Neural cell (in vitro differentiated cells): ENCODE results near the gene DAW1. TPM values are rescaled to one million over a fixed set of nuclear protein-coding genes. Genes with fewer than 3 reads are reported as not detected.

ENCODE experiments used
- H2AFZ ChIP-seq: fragments of 200-600, 300-800 bp; sonication (generic), shearing (Covaris generic); 2 replicates; pipeline ENCODE4 v1.6.0; 2014; ENCODE audit warnings: low read depth, mild to moderate bottlenecking, antibody characterized with exemption, low read length, moderate library complexity
- H3F3A ChIP-seq: fragments of 200-600 bp; shearing (Covaris generic); 2 replicates; pipeline ENCODE4 v1.6.1; 2016; ENCODE audit warnings: mild to moderate bottlenecking, moderate library complexity, mixed read lengths, antibody characterized with exemption, low read length; ENCODE audit not compliant: insufficient read depth, poor library complexity, severe bottlenecking
- H3K27ac ChIP-seq: fragments of 200-600, 300-800 bp; sonication (generic), shearing (Covaris generic); 2 replicates; pipeline ENCODE4 v1.5.1; 2014; ENCODE audit warnings: mild to moderate bottlenecking, low read length, moderate library complexity
- H3K27me3 ChIP-seq: fragments of 300-800, 200-600 bp; sonication (generic), shearing (Covaris generic); 2 replicates; pipeline ENCODE4 v1.6.0; 2014; ENCODE audit warnings: mild to moderate bottlenecking, low read depth, low read length, moderate library complexity; ENCODE audit not compliant: insufficient read depth
- H3K36me3 ChIP-seq: fragments of 300-800, 200-600 bp; sonication (generic), shearing (Covaris generic); 2 replicates; pipeline ENCODE4 v1.5.1; 2014; ENCODE audit warnings: mild to moderate bottlenecking, antibody characterized with exemption, low read length, moderate library complexity; ENCODE audit not compliant: insufficient read depth
- H3K4me2 ChIP-seq: fragments of 300-800, 200-600 bp; sonication (generic), shearing (Covaris generic); 2 replicates; pipeline ENCODE4 v1.6.0; 2014; ENCODE audit warnings: mild to moderate bottlenecking, low read length
- H3K4me3 ChIP-seq: fragments of 300-800, 200-600 bp; sonication (generic), shearing (Covaris generic); 2 replicates; pipeline ENCODE4 v1.5.1; 2014; ENCODE audit warnings: mild to moderate bottlenecking, low read length, moderate library complexity
- H3K79me2 ChIP-seq: fragments of 200-600 bp; shearing (Covaris generic); replicated peaks from 2 replicates; pipeline ENCODE4 v1.6.0; 2014; ENCODE audit warnings: mild to moderate bottlenecking, low read length, moderate library complexity; ENCODE audit not compliant: insufficient read depth
- H3K9ac ChIP-seq: fragments of 300-800, 200-600 bp; sonication (generic), shearing (Covaris generic); 2 replicates; pipeline ENCODE4 v1.6.1; 2016; ENCODE audit warnings: mild to moderate bottlenecking, low read length, mixed read lengths
- H3K9me2 ChIP-seq: fragments of 200-600 bp; shearing (Covaris generic); 2 replicates; pipeline ENCODE4 v1.6.1; 2016; ENCODE audit warnings: mild to moderate bottlenecking, low read length, mixed read lengths; ENCODE audit not compliant: insufficient read depth
- H3K9me3 ChIP-seq: fragments of 200-600, 300-800 bp; sonication (generic), shearing (Covaris generic); 2 replicates; pipeline ENCODE4 v1.6.1; 2016; ENCODE audit warnings: mild to moderate bottlenecking, mixed run types, low read length, moderate library complexity, mixed read lengths
- H4K20me1 ChIP-seq: fragments of 200-600 bp; shearing (Covaris generic); 2 replicates; pipeline ENCODE4 v1.6.1; 2016; ENCODE audit warnings: mild to moderate bottlenecking, mixed run types; ENCODE audit not compliant: insufficient read depth
- CTCF ChIP-seq: fragments of 450-650 bp; IDR thresholded peaks from 2 replicates; pipeline ENCODE4 v1.5.1; 2014; ENCODE audit warnings: antibody characterized with exemption, mild to moderate bottlenecking, moderate library complexity; ENCODE audit not compliant: poor library complexity, severe bottlenecking
- EP300 ChIP-seq: fragments of 450-650 bp; conservative IDR thresholded peaks from 2 replicates; pipeline ENCODE4 v1.6.1; 2014; ENCODE audit warnings: antibody characterized with exemption, mild to moderate bottlenecking, moderate library complexity; ENCODE audit not compliant: poor library complexity, severe bottlenecking
- EZH2 ChIP-seq: fragments of 200-600, 300-800 bp; shearing (Covaris generic), sonication (generic); IDR thresholded peaks from 2 replicates; pipeline ENCODE4 v1.6.1; 2014; ENCODE audit warnings: antibody characterized with exemption, low read length, borderline replicate concordance, mild to moderate bottlenecking; ENCODE audit not compliant: insufficient read depth, poor library complexity, severe bottlenecking
- MXI1 ChIP-seq: fragments of 450-650 bp; conservative IDR thresholded peaks from 2 replicates; pipeline ENCODE4 v1.6.1; 2014; ENCODE audit warnings: antibody characterized with exemption, mild to moderate bottlenecking; ENCODE audit not compliant: poor library complexity, severe bottlenecking
- POLR2AphosphoS5 ChIP-seq: IDR thresholded peaks from 2 replicates; pipeline ENCODE4 v1.6.1; 2012
- RAD21 ChIP-seq: fragments of 450-650 bp; conservative IDR thresholded peaks from 2 replicates; pipeline ENCODE4 v1.6.1; 2014; ENCODE audit warnings: antibody characterized with exemption, mild to moderate bottlenecking, moderate library complexity
- SMC3 ChIP-seq: fragments of 450-650 bp; conservative IDR thresholded peaks from 2 replicates; pipeline ENCODE4 v1.6.1; 2014; ENCODE audit warnings: antibody characterized with exemption, mild to moderate bottlenecking, moderate library complexity; ENCODE audit not compliant: poor library complexity
- TAF1 ChIP-seq: IDR thresholded peaks from 2 replicates; pipeline ENCODE4 v1.6.1; 2012; ENCODE audit warnings: low read depth
- polyA plus RNA-seq: library from polyadenylated mRNA; depleted of rRNA; stranded (reverse); fragments of >200 nt; gene quantifications from 2 replicates; pipeline ENCODE4 v1.2.3, GENCODE V29; 2014
- TF ChIP-seq, protein P1 (sequence below): IDR thresholded peaks from 2 replicates; pipeline ENCODE4 v1.6.1; 2012; ENCODE audit warnings: borderline replicate concordance

The DAW1 gene
- polyA plus RNA-seq, 1 donor from 2014 or later, result 1.5 TPM

GRCh38 chr2:227823922-227824321, 47.5 kb upstream of the DAW1 start:
- Histone ChIP-seq H3K79me2 (no peaks in the 10 kb centered on the region), H3K9ac (no peak overlapping the region), H3K4me3 (no peak overlapping the region), H3K9me3 (no peaks in the 10 kb centered on the region), H3K4me2 (no peak overlapping the region), H3K36me3 (no peaks in the 10 kb centered on the region), H3K27ac (no peak overlapping the region), H3K9me2 (no peaks in the 10 kb centered on the region), H3F3A (no peaks in the 10 kb centered on the region), H2AFZ (no peak overlapping the region), H3K27me3 (no peaks in the 10 kb centered on the region), H4K20me1 (no peaks in the 10 kb centered on the region)
- TF ChIP-seq SMC3, result no peak
- TF ChIP-seq TAF1, result no peak
- TF ChIP-seq POLR2AphosphoS5, result no peak
- TF ChIP-seq MXI1, result no peak
- TF ChIP-seq CTCF, result no peak
- TF ChIP-seq, protein P1, sequence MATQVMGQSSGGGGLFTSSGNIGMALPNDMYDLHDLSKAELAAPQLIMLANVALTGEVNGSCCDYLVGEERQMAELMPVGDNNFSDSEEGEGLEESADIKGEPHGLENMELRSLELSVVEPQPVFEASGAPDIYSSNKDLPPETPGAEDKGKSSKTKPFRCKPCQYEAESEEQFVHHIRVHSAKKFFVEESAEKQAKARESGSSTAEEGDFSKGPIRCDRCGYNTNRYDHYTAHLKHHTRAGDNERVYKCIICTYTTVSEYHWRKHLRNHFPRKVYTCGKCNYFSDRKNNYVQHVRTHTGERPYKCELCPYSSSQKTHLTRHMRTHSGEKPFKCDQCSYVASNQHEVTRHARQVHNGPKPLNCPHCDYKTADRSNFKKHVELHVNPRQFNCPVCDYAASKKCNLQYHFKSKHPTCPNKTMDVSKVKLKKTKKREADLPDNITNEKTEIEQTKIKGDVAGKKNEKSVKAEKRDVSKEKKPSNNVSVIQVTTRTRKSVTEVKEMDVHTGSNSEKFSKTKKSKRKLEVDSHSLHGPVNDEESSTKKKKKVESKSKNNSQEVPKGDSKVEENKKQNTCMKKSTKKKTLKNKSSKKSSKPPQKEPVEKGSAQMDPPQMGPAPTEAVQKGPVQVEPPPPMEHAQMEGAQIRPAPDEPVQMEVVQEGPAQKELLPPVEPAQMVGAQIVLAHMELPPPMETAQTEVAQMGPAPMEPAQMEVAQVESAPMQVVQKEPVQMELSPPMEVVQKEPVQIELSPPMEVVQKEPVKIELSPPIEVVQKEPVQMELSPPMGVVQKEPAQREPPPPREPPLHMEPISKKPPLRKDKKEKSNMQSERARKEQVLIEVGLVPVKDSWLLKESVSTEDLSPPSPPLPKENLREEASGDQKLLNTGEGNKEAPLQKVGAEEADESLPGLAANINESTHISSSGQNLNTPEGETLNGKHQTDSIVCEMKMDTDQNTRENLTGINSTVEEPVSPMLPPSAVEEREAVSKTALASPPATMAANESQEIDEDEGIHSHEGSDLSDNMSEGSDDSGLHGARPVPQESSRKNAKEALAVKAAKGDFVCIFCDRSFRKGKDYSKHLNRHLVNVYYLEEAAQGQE, result no peak
- TF ChIP-seq EP300, result no peak

GRCh38 chr2:227824711-227825110, 46.7 kb upstream of the DAW1 start:
- Histone ChIP-seq H3K79me2 (no peaks in the 10 kb centered on the region), H3K9me3 (no peaks in the 10 kb centered on the region), H3K9ac (no peak overlapping the region), H3K27ac (no peak overlapping the region), H3K9me2 (no peaks in the 10 kb centered on the region), H4K20me1 (no peaks in the 10 kb centered on the region), H3K36me3 (no peaks in the 10 kb centered on the region), H3K27me3 (no peaks in the 10 kb centered on the region), H3F3A (no peaks in the 10 kb centered on the region), H3K4me3 (no peak overlapping the region), H2AFZ (no peak overlapping the region), H3K4me2 (no peak overlapping the region)
- TF ChIP-seq POLR2AphosphoS5 (no peak), EP300 (no peak), RAD21 (no peak), SMC3 (no peak), MXI1 (no peak), TAF1 (no peak), CTCF (no peak), EZH2 (no peak)
- TF ChIP-seq, protein P1, result no peak
